ENCODE data around the gene MEOX2.

Gene MEOX2

DNA sequence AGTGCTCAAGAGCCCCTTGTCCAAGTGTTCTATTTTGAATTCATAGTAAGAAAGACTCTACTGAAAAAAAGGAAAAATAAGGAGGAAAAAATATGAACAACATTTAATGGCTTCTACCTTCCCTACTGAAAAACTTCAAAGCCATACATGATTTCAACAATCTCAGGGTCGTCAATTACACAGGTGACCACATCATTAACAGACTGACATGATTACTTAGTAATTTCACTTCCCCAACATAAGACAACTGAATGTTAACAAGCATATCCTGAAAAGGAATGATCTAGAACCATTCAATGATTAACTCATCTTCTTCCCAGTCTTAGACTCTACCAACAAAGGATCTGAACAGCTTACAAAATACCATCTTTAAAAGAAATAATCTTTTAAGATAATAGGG is 34.8 kb downstream of the MEOX2 start:
- no peaks in the 10 kb centered on the region for H3K27me3 ChIP-seq (ENCODE audit: control insufficient read depth, insufficient read depth, low read length)
- H3K9me3 ChIP-seq (ENCODE audit: control insufficient read depth, insufficient read depth, low read length), result no peaks in the 10 kb centered on the region
- no peak overlapping the region for H3K27ac ChIP-seq (ENCODE audit: low read depth, low read length)
- H3K9ac ChIP-seq (ENCODE audit: low read depth, low read length), result no peak overlapping the region
- no peaks in the 10 kb centered on the region for H3K36me3 ChIP-seq (ENCODE audit: control insufficient read depth, insufficient read depth, low read length)
- H3K4me3 ChIP-seq (ENCODE audit: low read depth, low read length), result no peak overlapping the region
- no peaks in the 10 kb centered on the region for H3K4me1 ChIP-seq (ENCODE audit: control insufficient read depth, insufficient read depth, low read length)

DNA sequence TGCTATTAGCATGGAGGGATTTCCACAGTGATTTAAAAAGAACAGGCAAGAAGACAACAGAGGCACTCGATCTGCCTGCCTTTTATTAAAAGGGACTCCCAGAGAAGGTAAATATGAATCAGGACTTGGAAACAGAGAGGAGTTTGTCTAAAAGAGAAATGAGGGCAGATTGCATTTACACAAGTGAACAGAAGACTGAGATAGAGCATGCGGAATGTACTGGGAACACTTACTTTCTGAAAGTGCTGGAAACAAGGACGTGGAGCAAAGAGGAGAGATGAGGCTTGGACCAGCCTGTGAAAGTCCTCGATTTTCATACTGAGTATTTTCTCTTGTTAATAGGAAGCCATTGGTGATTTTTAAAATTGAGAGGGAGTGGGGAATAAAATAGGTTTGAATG is 35.7 kb downstream of the MEOX2 start:
- Histone ChIP-seq H3K9me3 (ENCODE audit: control insufficient read depth, insufficient read depth, low read length) (no peaks in the 10 kb centered on the region), H3K4me1 (ENCODE audit: control insufficient read depth, insufficient read depth, low read length) (no peaks in the 10 kb centered on the region), H3K27me3 (ENCODE audit: control insufficient read depth, insufficient read depth, low read length) (no peaks in the 10 kb centered on the region), H3K9ac (ENCODE audit: low read depth, low read length) (no peak overlapping the region), H3K36me3 (ENCODE audit: control insufficient read depth, insufficient read depth, low read length) (no peaks in the 10 kb centered on the region), H3K4me3 (ENCODE audit: low read depth, low read length) (no peak overlapping the region), H3K27ac (ENCODE audit: low read depth, low read length) (no peak overlapping the region)

DNA sequence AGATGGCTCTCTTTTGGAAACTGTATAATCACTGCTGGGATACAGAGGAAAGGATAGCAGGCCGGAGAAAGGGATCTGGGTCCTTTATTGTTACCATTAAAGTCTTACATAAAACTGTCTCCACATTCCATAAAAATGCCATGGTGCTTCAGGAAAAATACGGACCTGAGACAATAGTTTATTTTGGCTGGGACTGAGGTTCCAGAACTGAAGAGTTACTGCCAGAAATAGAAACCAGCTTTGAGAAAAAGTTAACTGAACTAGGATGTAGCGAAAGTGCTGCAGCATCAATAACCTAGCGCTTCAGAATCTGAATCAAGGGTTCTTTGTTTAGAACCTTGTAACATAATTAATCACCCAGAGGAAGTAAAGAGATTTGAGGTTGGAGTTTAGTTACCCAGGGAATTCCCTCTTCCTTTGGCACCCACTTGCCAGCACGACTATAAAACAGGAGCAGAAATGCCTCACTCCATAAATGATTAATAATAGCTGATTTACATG is 38.0 kb downstream of the MEOX2 start:
- H3K36me3 ChIP-seq (ENCODE audit: control insufficient read depth, insufficient read depth, low read length), result no peaks in the 10 kb centered on the region
- H3K4me3 ChIP-seq (ENCODE audit: low read depth, low read length), result no peak overlapping the region
- no peaks in the 10 kb centered on the region for H3K4me1 ChIP-seq (ENCODE audit: control insufficient read depth, insufficient read depth, low read length)
- H3K9me3 ChIP-seq (ENCODE audit: control insufficient read depth, insufficient read depth, low read length), result no peaks in the 10 kb centered on the region
- H3K9ac ChIP-seq (ENCODE audit: low read depth, low read length), result no peak overlapping the region
- no peak overlapping the region for H3K27ac ChIP-seq (ENCODE audit: low read depth, low read length)
- H3K27me3 ChIP-seq (ENCODE audit: control insufficient read depth, insufficient read depth, low read length), result no peaks in the 10 kb centered on the region

DNA sequence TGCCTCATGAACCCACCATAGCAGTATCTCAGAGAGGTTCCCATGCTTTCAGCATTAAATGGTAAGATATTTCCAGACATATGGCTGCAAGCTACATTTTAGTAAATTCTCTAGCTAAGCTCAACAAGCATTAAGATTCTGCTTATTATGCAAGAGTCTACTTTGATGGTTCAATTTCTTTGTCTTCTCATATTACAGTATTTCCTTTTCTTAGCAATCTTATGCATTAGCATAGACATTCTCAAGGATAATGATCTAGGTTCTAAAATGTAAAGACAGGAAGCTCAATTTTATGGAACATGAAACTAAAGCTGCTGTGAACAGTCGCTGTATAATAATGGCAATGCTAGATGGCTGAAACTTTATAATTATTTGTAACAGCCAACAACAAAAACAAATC is 39.2 kb downstream of the MEOX2 start:
- no peaks in the 10 kb centered on the region for H3K36me3 ChIP-seq (ENCODE audit: control insufficient read depth, insufficient read depth, low read length)
- no peaks in the 10 kb centered on the region for H3K4me1 ChIP-seq (ENCODE audit: control insufficient read depth, insufficient read depth, low read length)
- no peak overlapping the region for H3K4me3 ChIP-seq (ENCODE audit: low read depth, low read length)
- H3K27ac ChIP-seq (ENCODE audit: low read depth, low read length), result no peak overlapping the region
- no peaks in the 10 kb centered on the region for H3K9me3 ChIP-seq (ENCODE audit: control insufficient read depth, insufficient read depth, low read length)
- no peak overlapping the region for H3K9ac ChIP-seq (ENCODE audit: low read depth, low read length)
- H3K27me3 ChIP-seq (ENCODE audit: control insufficient read depth, insufficient read depth, low read length), result no peaks in the 10 kb centered on the region

DNA sequence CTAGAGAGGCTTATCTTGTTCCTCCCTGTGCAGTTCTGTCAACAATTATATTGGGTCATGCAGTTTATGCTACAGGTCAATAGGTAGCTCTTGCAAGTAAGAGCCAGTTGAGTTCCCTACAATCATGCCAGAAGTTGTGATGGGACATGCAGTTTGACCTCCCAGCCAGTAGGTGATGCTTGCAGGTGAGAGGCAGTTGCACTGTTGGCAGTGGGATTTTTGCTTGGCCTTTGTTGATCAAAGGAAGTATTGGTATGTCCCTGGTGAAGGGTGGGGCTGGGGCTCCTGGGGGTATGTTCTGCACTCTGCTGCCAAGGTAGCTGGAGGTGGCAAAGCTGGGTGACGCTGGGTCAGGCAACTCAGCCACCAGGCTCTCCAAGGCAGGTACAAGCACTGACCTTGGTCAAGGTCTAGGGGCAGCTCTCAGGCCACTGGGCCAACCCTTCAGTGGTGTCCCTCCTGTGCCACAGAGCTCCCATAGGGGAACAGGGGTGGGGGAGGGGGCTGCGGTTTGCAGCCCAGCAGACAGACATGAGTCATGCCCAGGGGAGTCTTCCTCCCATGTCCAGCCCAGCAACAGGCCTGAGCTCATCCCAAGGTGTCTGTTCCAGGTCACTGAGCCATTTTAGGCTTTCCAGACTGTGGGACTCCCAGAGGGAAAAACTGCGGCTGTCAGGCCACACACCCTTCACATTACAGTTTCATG is 43.3 kb downstream of the MEOX2 start:
- Histone ChIP-seq H3K36me3 (ENCODE audit: control insufficient read depth, insufficient read depth, low read length) (no peaks in the 10 kb centered on the region), H3K4me3 (ENCODE audit: low read depth, low read length) (no peak overlapping the region), H3K27me3 (ENCODE audit: control insufficient read depth, insufficient read depth, low read length) (no peaks in the 10 kb centered on the region), H3K9ac (ENCODE audit: low read depth, low read length) (no peak overlapping the region), H3K4me1 (ENCODE audit: control insufficient read depth, insufficient read depth, low read length) (no peaks in the 10 kb centered on the region), H3K27ac (ENCODE audit: low read depth, low read length) (no peak overlapping the region), H3K9me3 (ENCODE audit: control insufficient read depth, insufficient read depth, low read length) (no peaks in the 10 kb centered on the region)

DNA sequence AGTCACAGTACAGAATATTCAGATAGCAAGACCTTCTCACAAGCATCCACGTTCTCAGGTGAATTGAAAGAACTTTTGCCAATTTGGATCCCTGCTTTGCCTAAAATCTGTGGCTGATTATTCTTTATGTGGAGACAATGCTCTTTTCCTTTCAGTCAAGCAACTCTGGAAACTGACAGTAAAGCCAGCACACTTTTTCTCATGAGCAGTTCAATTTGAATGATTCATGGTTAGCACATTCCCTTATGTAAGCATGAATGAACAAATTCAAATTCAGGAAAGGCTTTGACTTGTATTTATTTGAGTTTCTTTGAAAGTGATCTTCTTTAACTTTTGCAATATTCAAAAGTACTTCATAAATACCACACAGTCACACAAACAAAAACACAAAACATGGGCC is 57.6 kb downstream of the MEOX2 start:
- no peaks in the 10 kb centered on the region for H3K27me3 ChIP-seq (ENCODE audit: control insufficient read depth, insufficient read depth, low read length)
- no peaks in the 10 kb centered on the region for H3K9me3 ChIP-seq (ENCODE audit: control insufficient read depth, insufficient read depth, low read length)
- no peak overlapping the region for H3K27ac ChIP-seq (ENCODE audit: low read depth, low read length)
- no peaks in the 10 kb centered on the region for H3K36me3 ChIP-seq (ENCODE audit: control insufficient read depth, insufficient read depth, low read length)
- no peaks in the 10 kb centered on the region for H3K4me1 ChIP-seq (ENCODE audit: control insufficient read depth, insufficient read depth, low read length)
- no peak overlapping the region for H3K4me3 ChIP-seq (ENCODE audit: low read depth, low read length)
- H3K9ac ChIP-seq (ENCODE audit: low read depth, low read length), result no peak overlapping the region

DNA sequence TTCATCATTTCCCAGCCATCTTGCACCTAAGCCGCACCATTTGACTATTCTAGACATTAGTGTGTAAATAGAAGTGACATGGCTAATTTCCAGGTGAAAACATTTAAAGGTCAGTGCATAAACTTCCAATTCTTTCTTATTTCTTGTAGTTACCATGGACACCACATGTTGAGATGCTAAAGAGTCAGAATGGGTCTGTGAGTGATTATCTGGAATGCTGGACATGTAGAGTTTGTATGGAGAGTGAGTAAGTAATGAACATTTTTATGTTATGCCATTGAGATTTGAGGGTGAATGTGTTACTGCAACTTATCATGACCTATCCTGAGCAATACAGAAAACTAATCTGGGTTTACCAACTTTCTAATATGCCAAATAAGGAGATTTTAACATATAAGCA is 60.4 kb downstream of the MEOX2 start:
- no peak overlapping the region for H3K9ac ChIP-seq (ENCODE audit: low read depth, low read length)
- no peaks in the 10 kb centered on the region for H3K9me3 ChIP-seq (ENCODE audit: control insufficient read depth, insufficient read depth, low read length)
- no peak overlapping the region for H3K27ac ChIP-seq (ENCODE audit: low read depth, low read length)
- no peaks in the 10 kb centered on the region for H3K36me3 ChIP-seq (ENCODE audit: control insufficient read depth, insufficient read depth, low read length)
- H3K4me1 ChIP-seq (ENCODE audit: control insufficient read depth, insufficient read depth, low read length), result no peaks in the 10 kb centered on the region
- H3K4me3 ChIP-seq (ENCODE audit: low read depth, low read length), result no peak overlapping the region
- H3K27me3 ChIP-seq (ENCODE audit: control insufficient read depth, insufficient read depth, low read length), result no peaks in the 10 kb centered on the region

DNA sequence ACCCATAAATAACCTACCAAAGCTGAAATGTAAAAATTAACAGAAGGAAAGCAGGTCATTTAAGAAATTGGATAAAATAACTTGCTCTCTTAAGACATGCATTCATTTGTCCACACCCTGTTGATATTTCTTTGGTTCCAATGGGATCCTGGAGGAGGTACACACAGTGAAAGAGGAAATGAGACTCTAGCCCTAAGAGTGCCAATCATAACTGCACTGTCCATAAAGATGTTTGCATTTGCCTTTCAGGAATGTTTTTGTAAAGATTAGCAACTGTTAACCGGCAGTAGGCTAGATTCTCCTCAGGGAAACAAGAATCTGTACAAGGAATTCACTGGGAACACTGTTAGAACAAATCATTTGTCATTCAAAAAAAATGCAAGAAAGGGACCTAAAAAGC is 61.0 kb downstream of the MEOX2 start:
- Histone ChIP-seq H3K27ac (ENCODE audit: low read depth, low read length) (no peak overlapping the region), H3K27me3 (ENCODE audit: control insufficient read depth, insufficient read depth, low read length) (no peaks in the 10 kb centered on the region)

DNA sequence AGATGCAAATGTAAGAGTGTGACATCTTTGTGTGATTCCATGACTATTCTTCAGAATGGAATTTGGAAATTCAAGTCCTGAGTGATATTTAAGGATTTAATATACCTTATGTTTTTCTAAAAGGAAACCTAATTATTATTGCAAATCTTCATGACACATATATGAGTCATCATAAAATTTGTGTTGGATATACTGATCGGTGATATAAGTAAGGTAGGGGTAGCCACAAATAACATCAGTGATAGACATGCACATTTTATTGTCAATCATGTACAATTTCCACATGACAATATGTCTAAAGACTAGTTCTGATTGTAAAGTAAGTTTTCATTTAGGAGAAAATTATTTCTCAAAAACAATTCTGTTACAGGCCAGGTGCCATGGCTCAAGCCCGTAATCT is 65.0 kb downstream of the MEOX2 start:
- no peaks in the 10 kb centered on the region for H3K36me3 ChIP-seq (ENCODE audit: control insufficient read depth, insufficient read depth, low read length)
- no peaks in the 10 kb centered on the region for H3K4me1 ChIP-seq (ENCODE audit: control insufficient read depth, insufficient read depth, low read length)

More for the DNA sequence above, 61.0 kb downstream of the MEOX2 start:
- Histone ChIP-seq H3K9me3 (ENCODE audit: control insufficient read depth, insufficient read depth, low read length) (no peaks in the 10 kb centered on the region), H3K4me1 (ENCODE audit: control insufficient read depth, insufficient read depth, low read length) (no peaks in the 10 kb centered on the region), H3K4me3 (ENCODE audit: low read depth, low read length) (no peak overlapping the region), H3K9ac (ENCODE audit: low read depth, low read length) (no peak overlapping the region), H3K36me3 (ENCODE audit: control insufficient read depth, insufficient read depth, low read length) (no peaks in the 10 kb centered on the region)

DNA sequence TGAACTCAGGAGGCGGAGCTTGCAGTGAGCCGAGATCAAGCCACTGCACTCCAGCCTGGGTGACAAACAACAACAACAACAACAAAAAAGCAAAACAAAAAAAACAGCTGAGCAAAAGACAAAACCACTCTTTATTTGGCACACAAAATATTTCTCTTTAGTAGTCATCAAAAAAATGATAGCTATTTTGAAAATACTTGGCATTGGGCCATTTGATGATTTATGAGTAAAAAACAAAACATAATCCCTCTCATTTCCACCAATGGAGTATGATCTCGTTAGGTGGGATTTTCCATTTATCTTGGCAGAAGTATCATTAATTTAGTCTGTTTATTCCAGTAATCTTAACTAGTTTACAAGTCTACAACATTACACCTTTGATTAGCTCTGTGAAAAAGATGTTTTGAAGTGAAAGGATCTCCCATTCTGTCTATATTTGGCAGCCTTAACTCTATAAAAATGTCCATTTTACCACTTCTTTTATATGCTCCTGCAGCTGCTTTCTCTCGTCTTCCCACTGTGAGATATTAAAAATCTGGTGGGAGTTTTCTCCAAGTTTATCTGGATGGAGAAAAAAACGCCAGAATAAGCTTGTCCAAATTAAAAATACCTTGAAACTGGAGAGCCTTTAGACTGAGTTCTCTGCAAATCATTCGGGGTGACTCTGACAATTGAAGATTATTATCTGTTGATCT is 65.8 kb downstream of the MEOX2 start:
- no peaks in the 10 kb centered on the region for H3K9me3 ChIP-seq (ENCODE audit: control insufficient read depth, insufficient read depth, low read length)
- no peak overlapping the region for H3K9ac ChIP-seq (ENCODE audit: low read depth, low read length)
- H3K27ac ChIP-seq (ENCODE audit: low read depth, low read length), result no peak overlapping the region
- H3K27me3 ChIP-seq (ENCODE audit: control insufficient read depth, insufficient read depth, low read length), result no peaks in the 10 kb centered on the region
- H3K4me1 ChIP-seq (ENCODE audit: control insufficient read depth, insufficient read depth, low read length), result no peaks in the 10 kb centered on the region
- no peaks in the 10 kb centered on the region for H3K36me3 ChIP-seq (ENCODE audit: control insufficient read depth, insufficient read depth, low read length)
- H3K4me3 ChIP-seq (ENCODE audit: low read depth, low read length), result no peak overlapping the region

More for the DNA sequence above, 65.0 kb downstream of the MEOX2 start:
- Histone ChIP-seq H3K4me3 (ENCODE audit: low read depth, low read length) (no peak overlapping the region), H3K27ac (ENCODE audit: low read depth, low read length) (no peak overlapping the region), H3K9ac (ENCODE audit: low read depth, low read length) (no peak overlapping the region), H3K9me3 (ENCODE audit: control insufficient read depth, insufficient read depth, low read length) (no peaks in the 10 kb centered on the region), H3K27me3 (ENCODE audit: control insufficient read depth, insufficient read depth, low read length) (no peaks in the 10 kb centered on the region)

DNA sequence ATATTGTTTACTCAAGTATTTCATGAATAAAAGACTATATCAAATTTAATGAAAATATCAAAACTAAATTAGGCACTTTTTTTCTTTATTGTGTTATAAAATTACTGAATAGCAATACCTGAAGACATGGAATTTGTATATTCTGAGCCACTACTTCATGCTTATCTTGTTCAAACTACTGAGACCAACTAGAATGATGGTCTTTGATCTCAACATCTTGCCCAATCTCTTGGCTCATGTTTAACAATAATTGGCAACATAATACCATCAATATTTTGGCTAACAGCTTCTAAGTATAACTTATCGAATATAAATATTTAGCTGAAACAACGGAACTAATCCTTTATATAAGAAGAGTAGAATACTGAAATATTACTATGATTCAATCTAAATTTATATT is 68.2 kb downstream of the MEOX2 start:
- Histone ChIP-seq H3K36me3 (ENCODE audit: control insufficient read depth, insufficient read depth, low read length) (no peaks in the 10 kb centered on the region), H3K27me3 (ENCODE audit: control insufficient read depth, insufficient read depth, low read length) (no peaks in the 10 kb centered on the region), H3K4me1 (ENCODE audit: control insufficient read depth, insufficient read depth, low read length) (no peaks in the 10 kb centered on the region), H3K27ac (ENCODE audit: low read depth, low read length) (no peak overlapping the region), H3K9ac (ENCODE audit: low read depth, low read length) (no peak overlapping the region), H3K4me3 (ENCODE audit: low read depth, low read length) (no peak overlapping the region), H3K9me3 (ENCODE audit: control insufficient read depth, insufficient read depth, low read length) (no peaks in the 10 kb centered on the region)

All from HUES48 (cell line).